ENCODE data around the gene TPGS2.

GRCh38 chr18:36805105-36805504 is 23.7 kb downstream of the TPGS2 start:
- TF ChIP-seq CTCF (IDR thresholded peaks at IDR 0.05) (no peak), POLR2A (IDR thresholded peaks at IDR 0.05) (no peak), POLR2AphosphoS5 (IDR thresholded peaks at IDR 0.05) (no peak)
